ENCODE measurements around the gene METRNL.

GRCh38 chr17:83127431-83128160 is 48.2 kb downstream of the METRNL start:
- TF ChIP-seq CTCF (IDR thresholded peaks at IDR 0.05; ENCODE audit: low read depth, low read length) (no peak), EZH2phosphoT487 (IDR thresholded peaks at IDR 0.05; ENCODE audit: low read depth) (no peak)
